ENCODE data around the gene DCAKD. TPM values are rescaled to one million over a fixed set of nuclear protein-coding genes. Genes with fewer than 3 reads are reported as not detected.
"Not testable (repeated sequence)": the region's sequence is repeated elsewhere in the genome, so short reads cannot be mapped to it uniquely, and the experiment has no call there.

The DCAKD gene
- total and polyA plus RNA-seq, 5 experiments from 2014 or later: 13.1 to 37.9 (median 16.1) TPM

DNA sequence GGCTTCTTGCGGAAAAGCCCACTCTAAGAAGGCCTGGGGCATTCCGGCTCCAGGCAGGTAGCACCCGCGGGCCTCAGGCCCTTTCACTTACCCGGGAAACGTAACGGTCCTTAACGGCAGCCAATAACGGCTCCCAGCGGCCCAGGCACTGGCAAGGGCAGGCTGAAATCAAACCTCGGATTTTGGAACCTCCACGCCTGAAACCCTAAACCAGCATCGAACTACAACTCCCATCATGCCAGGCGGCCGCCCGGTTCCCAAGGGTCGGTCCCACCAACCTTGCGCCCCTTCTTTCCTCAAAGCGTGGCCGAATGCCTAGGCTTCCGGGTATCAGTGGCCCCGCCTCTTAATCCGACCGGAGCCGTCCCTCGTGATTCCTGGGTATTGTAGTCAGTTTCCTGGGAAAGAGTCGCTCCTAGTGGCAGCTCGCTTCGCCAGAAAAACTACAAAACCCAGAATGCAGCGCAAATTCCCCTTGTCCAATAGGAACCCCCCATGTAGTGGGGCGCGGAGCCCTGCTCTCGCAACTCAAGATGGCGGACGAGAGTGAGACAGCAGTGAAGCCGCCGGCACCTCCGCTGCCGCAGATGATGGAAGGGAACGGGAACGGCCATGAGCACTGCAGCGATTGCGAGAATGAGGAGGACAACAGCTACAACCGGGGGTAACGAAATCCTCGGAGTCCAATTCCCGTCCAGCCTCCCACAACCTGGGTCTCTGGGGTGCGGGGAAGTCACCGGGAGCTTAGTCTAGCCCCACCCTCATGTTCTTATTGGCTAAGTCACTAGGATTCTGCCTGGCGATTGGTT lies 9.6 kb upstream of the DCAKD start, which contains the start of gene NMT1:
NMT1 (plus strand) TSS at position 521 of the 809 bp plus-strand sequence; CDS start at position 534, 13 bp downstream.
- H3K4me3 Mint-ChIP-seq: peak within 1 kb of the TSS; percentile 94 to 100 (median 100)
- peaks cover 0 to 7% (median 0%) of the 10 kb centered on the region in 3 donors for H3K36me3 Mint-ChIP-seq
- H3K4me1 Mint-ChIP-seq: peaks cover 11 to 61% (median 43%) of the 10 kb centered on the region in 4 donors

DNA sequence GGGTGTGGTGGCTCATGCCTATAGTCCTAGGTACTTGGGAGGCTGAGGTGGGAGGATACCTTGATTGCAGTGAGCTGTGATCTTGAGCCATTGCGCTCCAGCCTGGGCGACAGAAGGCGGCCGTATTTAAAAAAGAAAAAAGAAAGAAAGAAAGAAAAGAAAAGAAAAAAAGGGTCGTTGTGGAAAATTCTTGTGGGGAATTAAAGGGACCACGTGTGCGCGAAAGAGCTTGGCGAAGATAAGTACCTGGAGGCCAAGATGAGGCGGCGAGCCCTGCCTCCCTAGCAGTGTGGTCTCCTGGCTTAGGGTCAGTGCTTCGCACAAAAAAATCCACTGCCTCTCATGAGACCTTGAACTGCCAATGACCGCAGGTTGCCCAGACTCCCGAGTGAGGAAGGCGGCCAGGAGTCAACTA lies 9.0 kb upstream of the DCAKD start:
- Mint-ChIP-seq H3K36me3 (peaks cover 0 to 7% (median 0%) of the 10 kb centered on the region in 3 donors), H3K4me1 (peaks cover 11 to 59% (median 46%) of the 10 kb centered on the region in 4 donors), H3K27ac (peak overlapping the region; percentile 95 to 100 (median 98)), H3K9me3 (no peaks in the 10 kb centered on the region), H3K4me3 (peak overlapping the region; percentile 94 to 100 (median 100)), H3K27me3 (no peaks in the 10 kb centered on the region)
- DNase-seq (no peak), ATAC-seq (no peak)
- POLR2A ChIA-PET: interaction anchor here (0.6 to 5.6 kb wide), 15 partner anchors 9 to 990 kb away, joined by 3 to 78 read pairs (median 4); partner anchors contain the start of genes DCAKD, EFTUD2, HEXIM1 and HEXIM2

More for the DNA sequence above, 9.6 kb upstream of the DCAKD start, which contains the start of gene NMT1:
- Mint-ChIP-seq H3K27ac (peak within 1 kb of the TSS; percentile 95 to 100 (median 98)), H3K27me3 (no peaks in the 10 kb centered on the region), H3K9me3 (no peaks in the 10 kb centered on the region)
- POLR2A ChIA-PET: interaction anchor here (0.6 to 5.6 kb wide), 17 partner anchors 10 to 991 kb away, joined by 3 to 78 read pairs (median 4); partner anchors contain the start of genes DCAKD, EFTUD2, HEXIM1 and HEXIM2
- ATAC-seq: peak; percentile 90
- peak; percentile 81 to 99 (median 96) for DNase-seq

DNA sequence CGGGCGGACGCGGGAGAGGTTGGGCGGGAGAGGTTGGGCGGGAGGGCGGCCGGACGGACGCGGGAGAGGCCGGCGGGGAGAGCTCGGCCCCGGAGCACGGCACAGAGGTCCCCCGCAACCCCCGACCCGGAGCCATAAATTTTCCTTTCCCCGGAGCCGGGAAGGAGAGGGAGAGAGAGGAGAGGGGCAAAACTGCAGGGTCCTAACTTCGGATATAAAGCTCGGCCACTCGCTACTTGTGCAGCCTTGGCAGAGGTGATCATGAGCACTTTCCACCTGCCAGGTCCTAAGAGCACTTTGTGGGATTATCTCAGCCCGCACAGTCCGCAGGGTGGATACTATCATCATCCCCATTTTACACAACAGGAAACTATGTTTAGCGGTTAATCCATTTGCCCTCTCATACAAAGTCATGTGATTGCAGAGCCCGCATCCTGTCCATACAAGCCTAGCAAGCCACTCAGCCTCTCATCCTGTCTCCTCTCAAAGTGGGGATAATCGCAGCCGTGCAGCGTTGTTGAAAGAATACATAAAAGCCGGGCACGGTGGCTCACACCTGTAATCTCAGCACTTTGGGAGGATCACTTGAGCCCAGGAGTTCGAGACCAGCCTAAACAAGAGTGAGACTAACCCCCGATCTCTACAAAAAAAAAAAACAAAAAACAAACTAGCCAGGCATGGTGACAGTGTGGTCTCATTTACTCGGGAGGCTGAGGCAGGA lies 780 bp upstream of the DCAKD start:
- peak; percentile 18 to 38 for ATAC-seq
- H3K36me3 Mint-ChIP-seq: no peaks in the 10 kb centered on the region
- H3K9me3 Mint-ChIP-seq: no peaks in the 10 kb centered on the region
- peak; percentile 11 to 69 (median 43) for DNase-seq
- H3K27ac Mint-ChIP-seq: peak overlapping the region; percentile 64 to 94 (median 90)
- peaks cover 10 to 44% (median 41%) of the 10 kb centered on the region in 4 donors for H3K4me1 Mint-ChIP-seq
- H3K27me3 Mint-ChIP-seq: no peaks in the 10 kb centered on the region
- POLR2A ChIA-PET: interaction anchor here (0.7 to 4.6 kb wide), 3 partner anchors 10 to 109 kb away, joined by 3 to 78 read pairs (median 15); partner anchors contain the start of genes HEXIM1, HEXIM2 and NMT1
- peak overlapping the region; percentile 67 to 89 (median 84) for H3K4me3 Mint-ChIP-seq

DNA sequence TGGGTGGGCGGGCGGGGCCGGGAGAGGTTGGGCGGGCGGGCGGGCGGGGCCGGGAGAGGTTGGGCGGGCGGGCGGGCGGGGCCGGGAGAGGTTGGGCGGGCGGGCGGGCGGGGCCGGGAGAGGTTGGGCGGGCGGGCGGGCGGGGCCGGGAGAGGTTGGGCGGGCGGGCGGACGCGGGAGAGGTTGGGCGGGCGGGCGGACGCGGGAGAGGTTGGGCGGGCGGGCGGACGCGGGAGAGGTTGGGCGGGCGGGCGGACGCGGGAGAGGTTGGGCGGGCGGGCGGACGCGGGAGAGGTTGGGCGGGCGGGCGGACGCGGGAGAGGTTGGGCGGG lies 254 bp upstream of the DCAKD start:
- not testable (repeated sequence) for H3K27ac Mint-ChIP-seq
- peaks cover 10 to 47% (median 42%) of the 10 kb centered on the region in 4 donors for H3K4me1 Mint-ChIP-seq

DNA sequence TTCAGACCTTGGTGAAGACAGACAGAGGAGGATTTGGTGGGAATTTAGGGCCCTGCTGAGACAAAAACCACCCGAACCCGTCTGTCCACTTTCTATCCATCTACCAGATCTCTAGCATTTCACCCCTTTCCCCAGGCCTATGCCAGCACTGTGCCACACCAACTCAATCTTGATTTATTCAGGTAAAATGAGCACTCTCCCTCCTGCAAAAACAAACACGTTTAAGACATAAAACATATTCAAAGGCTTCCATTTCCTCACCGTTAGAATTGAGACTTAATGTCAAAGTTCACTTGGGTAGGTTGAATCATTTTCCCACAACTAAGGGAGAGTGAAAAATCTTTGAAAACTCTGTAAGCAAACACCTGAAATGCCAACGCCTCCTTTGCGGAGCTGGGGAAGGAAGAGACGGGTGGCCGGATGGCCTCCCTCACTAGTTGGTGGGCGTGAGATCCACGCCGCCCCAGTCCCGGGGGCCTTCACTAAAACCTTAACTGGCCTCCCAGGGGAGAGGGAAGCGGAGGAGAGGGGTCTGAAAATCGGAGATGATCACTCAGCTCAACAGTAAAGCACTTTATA lies 862 bp downstream of the DCAKD start:
- POLR2A ChIA-PET: interaction anchor here (0.8 to 4.6 kb wide), 12 partner anchors 12 to 834 kb away, joined by 3 to 78 read pairs (median 4); partner anchors contain the start of genes EFTUD2, FMNL1, HEXIM1 and HEXIM2
- H3K4me3 Mint-ChIP-seq: peak overlapping the region; percentile 87 to 97 (median 92)
- peak in 4 of 10 donors; percentile 13 to 60 (median 26) for DNase-seq
- no peaks in the 10 kb centered on the region for H3K27me3 Mint-ChIP-seq
- H3K36me3 Mint-ChIP-seq: peaks cover 0 to 3% (median 0%) of the 10 kb centered on the region in 3 donors
- H3K9me3 Mint-ChIP-seq: no peaks in the 10 kb centered on the region
- peak; percentile 7 to 21 for ATAC-seq
- H3K4me1 Mint-ChIP-seq: peaks cover 10 to 50% (median 45%) of the 10 kb centered on the region in 4 donors
- H3K27ac Mint-ChIP-seq: peak overlapping the region; percentile 90 to 99 (median 97)

More for the DNA sequence above, 254 bp upstream of the DCAKD start:
- DNase-seq, ATAC-seq, H3K9me3 Mint-ChIP-seq, H3K36me3 Mint-ChIP-seq, H3K27me3 Mint-ChIP-seq: not testable (repeated sequence)
- POLR2A ChIA-PET: interaction anchor here (2.9 to 4.6 kb wide), 2 partner anchors 11 to 110 kb away, joined by 15 to 78 read pairs; partner anchors contain the start of genes HEXIM2 and NMT1
- peak overlapping the region in 4 of 10 donors; percentile 72 to 97 (median 88) for H3K4me3 Mint-ChIP-seq

DNA sequence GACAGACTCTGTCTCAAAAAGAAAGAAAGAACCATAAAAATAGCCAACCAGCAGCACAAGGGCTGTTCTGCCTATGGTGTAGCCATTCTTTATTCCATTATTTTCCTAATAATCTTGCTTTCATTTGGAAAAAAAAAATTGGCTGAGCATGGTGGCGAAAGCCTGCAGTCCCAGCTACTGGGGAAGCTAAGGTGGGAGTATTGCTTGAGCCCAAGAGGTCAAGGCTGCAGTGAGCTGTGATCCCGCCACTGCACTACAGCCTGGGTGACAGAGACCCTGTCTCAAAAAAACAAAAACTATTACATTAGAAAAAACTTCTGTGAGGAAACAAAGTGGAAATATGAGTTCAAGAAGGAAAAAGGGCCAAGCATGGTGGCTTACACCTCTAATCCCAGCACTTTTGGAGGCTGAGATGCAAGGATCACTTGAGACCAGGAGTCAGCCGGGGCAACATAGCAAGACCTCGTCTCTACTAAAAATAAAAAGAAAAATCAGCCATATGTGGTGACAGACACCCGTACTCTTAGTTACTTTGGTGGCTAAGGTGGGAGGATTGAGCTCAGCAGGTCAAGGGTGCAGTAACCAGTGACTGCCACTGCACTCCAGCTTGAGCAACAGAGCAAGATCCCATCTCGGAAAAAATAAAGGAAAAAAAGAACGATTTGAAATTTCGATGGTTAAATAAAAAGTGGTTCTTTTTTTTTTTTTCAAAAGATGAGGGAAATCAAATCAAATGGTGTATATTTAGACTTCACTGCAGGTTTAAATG lies 2.5 kb downstream of the DCAKD start:
- ATAC-seq: no peak
- Mint-ChIP-seq H3K9me3 (no peaks in the 10 kb centered on the region), H3K36me3 (peaks cover 0 to 3% (median 0%) of the 10 kb centered on the region in 3 donors), H3K4me3 (peak overlapping the region; percentile 16 to 91 (median 54)), H3K27ac (peak overlapping the region in 9 of 10 donors; percentile 77 to 99 (median 95)), H3K4me1 (peaks cover 13 to 57% (median 41%) of the 10 kb centered on the region in 4 donors), H3K27me3 (no peaks in the 10 kb centered on the region)
- POLR2A ChIA-PET: interaction anchor here (0.7 to 4.6 kb wide), 5 partner anchors 12 to 162 kb away, joined by 3 to 78 read pairs (median 6); partner anchors contain the start of genes EFTUD2 and NMT1
- peak in 1 of 10 donors; percentile 37 for DNase-seq

DNA sequence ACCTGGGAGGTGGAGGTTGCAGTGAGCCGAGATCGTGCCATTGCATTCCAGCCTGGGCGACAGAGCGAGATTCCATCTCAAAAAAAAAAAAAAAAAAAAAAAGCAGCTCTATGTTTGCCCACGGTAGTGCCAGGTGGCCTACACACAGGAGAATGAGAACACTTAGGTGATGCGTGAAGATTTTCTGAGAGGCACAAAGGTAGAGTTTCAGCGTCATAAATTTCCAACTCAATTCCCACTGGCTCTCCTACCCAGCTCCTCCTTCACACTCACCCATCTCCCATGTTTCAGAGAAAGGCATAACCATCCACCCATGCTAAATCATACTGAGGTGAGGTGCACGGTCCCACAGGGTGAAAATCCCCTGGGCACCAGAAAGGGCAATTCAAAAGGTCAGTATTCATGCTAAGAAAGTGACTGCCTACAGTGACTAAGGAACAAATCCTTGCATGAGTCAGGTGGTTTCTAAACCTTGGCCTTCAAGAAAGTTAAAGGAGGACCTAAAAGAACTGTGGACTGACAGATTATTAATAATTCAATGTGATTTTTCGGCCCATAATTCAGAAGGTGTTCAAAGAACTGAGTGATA lies 4.8 kb downstream of the DCAKD start:
- no peak overlapping the region for H3K4me3 Mint-ChIP-seq
- peak overlapping the region in 7 of 10 donors; percentile 17 to 74 (median 40) for H3K27ac Mint-ChIP-seq

DNA sequence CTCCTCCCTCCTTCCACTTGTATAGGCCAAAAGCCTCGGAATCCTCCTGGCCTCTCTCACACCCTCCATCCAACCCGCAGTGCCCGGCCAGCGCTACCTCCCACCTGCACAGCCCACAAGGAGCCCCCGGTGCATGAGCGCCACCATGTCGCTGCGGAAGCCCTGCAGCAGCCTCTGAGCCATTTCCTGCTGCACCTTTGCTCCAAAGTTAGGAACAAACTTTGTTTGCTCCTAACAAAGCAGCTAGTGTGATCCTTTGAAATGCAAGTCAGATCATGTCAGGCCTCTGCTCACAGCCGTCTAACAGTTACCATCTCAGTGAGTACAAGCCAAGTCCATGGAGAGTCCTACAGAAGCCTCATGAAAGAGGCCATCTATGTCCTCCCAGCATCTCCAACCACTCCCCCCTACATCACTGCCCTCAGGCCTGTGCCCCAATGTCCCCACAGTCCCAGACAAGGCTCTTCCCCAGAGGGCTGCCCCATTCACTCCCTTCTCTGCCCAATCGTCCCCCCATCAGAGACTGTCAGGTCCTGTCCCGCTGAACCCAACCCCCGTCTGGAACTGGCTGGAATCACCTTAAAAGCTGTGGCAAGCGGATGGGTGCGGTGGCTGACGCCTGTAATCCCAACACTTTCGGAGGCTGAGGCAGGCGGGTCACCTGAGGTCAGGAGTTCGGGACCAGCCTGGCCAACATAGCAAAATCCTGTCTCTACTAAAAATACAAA lies 7.5 kb downstream of the DCAKD start:
- DNase-seq (peak in 1 of 10 donors; percentile 37), ATAC-seq (no peak)
- Mint-ChIP-seq H3K4me1 (peaks cover 14 to 61% (median 37%) of the 10 kb centered on the region in 4 donors), H3K9me3 (no peaks in the 10 kb centered on the region), H3K27ac (peak overlapping the region in 9 of 10 donors; percentile 13 to 77 (median 71)), H3K27me3 (no peaks in the 10 kb centered on the region), H3K36me3 (peaks cover 0 to 5% (median 0%) of the 10 kb centered on the region in 3 donors), H3K4me3 (peak overlapping the region in 4 of 10 donors; percentile 18 to 60 (median 44))
- POLR2A ChIA-PET: no interaction called here

More for the DNA sequence above, 4.8 kb downstream of the DCAKD start:
- no peaks in the 10 kb centered on the region for H3K9me3 Mint-ChIP-seq
- DNase-seq: peak in 1 of 10 donors; percentile 8
- no peaks in the 10 kb centered on the region for H3K27me3 Mint-ChIP-seq
- POLR2A ChIA-PET: interaction anchor here (1.7 kb wide), 1 partner anchor 14 kb away, joined by 5 read pairs; the partner anchor contains the start of gene NMT1
- ATAC-seq: no peak
- H3K36me3 Mint-ChIP-seq: peaks cover 0 to 5% (median 0%) of the 10 kb centered on the region in 3 donors
- peaks cover 21 to 68% (median 49%) of the 10 kb centered on the region in 4 donors for H3K4me1 Mint-ChIP-seq

DNA sequence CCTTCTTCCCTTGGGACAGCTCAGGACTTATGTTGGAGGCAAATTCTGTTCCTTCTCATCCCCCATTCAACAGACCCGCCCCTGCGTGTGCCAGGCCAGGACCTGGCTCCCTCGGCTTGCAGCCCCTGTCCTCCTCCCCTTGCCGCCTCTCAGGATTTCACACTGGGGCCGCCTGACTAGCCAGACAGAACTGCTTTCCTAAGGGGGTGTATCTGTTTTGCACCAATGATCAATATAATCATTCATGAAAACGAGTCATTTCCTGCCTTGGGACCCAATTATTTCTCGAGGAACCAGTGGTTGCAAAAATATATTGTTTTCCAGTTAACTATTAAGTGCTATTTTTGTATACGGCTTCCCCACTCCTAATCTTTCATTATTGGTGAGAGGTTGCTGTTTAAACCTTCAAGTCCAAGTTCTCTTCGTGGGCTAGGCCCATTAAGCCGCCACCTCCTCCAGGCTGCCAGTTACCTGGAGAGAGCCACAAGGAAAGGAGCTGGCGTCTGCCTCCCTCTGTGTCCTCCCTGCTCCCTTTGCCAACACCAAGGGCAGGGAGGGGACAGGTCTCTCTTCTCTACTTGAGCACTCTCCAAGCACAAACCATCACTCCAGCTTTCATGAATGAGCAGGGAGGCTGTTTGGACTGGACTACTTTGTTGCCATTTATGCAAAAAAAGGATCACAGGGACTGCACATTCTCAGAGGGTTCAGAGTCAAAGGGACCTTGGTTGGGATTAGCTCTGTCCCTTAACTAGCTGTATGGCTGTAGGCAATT lies 8.9 kb downstream of the DCAKD start:
- Mint-ChIP-seq H3K4me3 (no peak overlapping the region), H3K4me1 (peaks cover 14 to 55% (median 29%) of the 10 kb centered on the region in 4 donors), H3K27ac (peak overlapping the region in 5 of 10 donors; percentile 37 to 67 (median 56)), H3K27me3 (no peaks in the 10 kb centered on the region), H3K9me3 (no peaks in the 10 kb centered on the region), H3K36me3 (peaks cover 0 to 5% (median 0%) of the 10 kb centered on the region in 3 donors)
- ATAC-seq (no peak), DNase-seq (no peak)
- POLR2A ChIA-PET: no interaction called here

DNA sequence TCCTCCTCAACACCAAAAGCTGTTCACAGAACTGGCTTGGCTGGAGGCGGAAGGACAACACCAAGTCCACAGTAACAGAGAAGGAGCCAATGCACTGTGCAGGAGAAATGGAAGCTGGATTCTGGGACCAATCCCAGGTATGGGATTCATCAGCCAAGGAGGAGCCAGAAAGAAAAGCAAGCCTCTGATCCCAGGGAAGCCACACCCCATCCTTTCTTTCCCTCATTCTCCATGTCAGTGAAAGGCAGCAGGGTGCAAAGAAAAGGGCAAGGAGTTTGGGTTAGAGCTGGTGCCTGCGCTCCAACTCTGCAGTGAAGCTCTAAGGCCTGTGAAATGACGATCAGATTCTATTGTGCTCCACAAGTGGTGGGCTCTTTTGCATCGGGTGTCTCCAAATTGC lies 11.0 kb downstream of the DCAKD start:
- peaks cover 14 to 51% (median 24%) of the 10 kb centered on the region in 4 donors for H3K4me1 Mint-ChIP-seq
- DNase-seq (no peak), ATAC-seq (no peak)
- H3K27me3 Mint-ChIP-seq: no peaks in the 10 kb centered on the region
- H3K4me3 Mint-ChIP-seq: no peak overlapping the region
- POLR2A ChIA-PET: no interaction called here
- peak overlapping the region in 1 of 10 donors; percentile 33 for H3K27ac Mint-ChIP-seq
- H3K36me3 Mint-ChIP-seq: peaks cover 0 to 6% (median 0%) of the 10 kb centered on the region in 3 donors
- no peaks in the 10 kb centered on the region for H3K9me3 Mint-ChIP-seq
